ENCODE results near the gene CAMTA1. TPM values are rescaled to one million over a fixed set of nuclear protein-coding genes. Genes with fewer than 3 reads are reported as not detected.
"Not testable (repeated sequence)": the region's sequence is repeated elsewhere in the genome, so short reads cannot be mapped to it uniquely, and the experiment has no call there.

The CAMTA1 gene
- total and polyA plus RNA-seq, 4 donors = 18.0 to 93.5 (median 35.8) TPM

DNA sequence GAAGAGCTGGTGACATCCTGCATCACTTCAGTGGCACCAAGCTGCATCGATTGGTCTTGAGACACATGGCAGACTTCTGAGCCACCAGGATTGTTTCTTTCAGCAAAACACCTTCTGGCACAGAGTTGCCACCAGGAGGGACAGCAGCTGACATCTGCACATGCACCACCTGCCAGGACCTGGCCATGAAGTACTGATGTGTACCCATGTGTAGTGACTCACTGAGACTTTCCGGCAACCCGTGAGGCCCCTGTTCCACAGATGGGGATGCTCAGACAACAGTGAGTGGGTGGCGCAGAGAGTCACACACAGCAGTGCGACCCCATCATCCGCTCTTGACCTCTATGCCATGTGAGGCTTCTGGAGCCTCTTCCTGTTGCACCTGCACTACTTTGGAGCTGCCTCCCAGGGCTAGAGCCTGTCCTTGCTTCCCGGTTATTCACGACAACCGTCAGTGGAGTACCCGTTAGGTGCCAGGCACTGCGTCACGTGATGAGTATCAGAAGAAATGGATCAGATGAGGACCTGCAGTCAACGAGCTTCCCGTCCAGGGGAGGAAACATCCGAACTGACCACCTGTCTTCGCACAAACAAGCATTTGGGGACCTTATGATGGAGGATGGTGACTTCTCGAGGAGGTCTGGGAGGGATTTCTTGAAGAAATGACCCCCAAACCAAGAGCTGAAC lies 905.4 kb downstream of the CAMTA1 start:
- Histone ChIP-seq H3K27me3 (ENCODE audit: control insufficient read depth in 4 of 4, insufficient read depth in 4 of 4, low read length in 3 of 4) (no peaks in the 10 kb centered on the region), H3K27ac (ENCODE audit: low read depth in 1 of 2, low read length in 2 of 2) (no peak overlapping the region), H3K9me3 (ENCODE audit: control insufficient read depth in 4 of 4, low read length in 3 of 4) (peaks cover 0 to 5% (median 0%) of the 10 kb centered on the region in 4 donors), H3K9ac (ENCODE audit: low read depth in 1 of 2, low read length in 2 of 2) (no peak overlapping the region), H3K4me3 (ENCODE audit: low read depth in 1 of 3, low read length in 3 of 3) (no peak overlapping the region), H3K36me3 (ENCODE audit: control insufficient read depth in 4 of 4, insufficient read depth in 3 of 4, low read depth in 1 of 4, low read length in 3 of 4) (no peaks in the 10 kb centered on the region), H3K4me1 (ENCODE audit: control insufficient read depth in 4 of 4, insufficient read depth in 4 of 4, low read length in 3 of 4) (no peaks in the 10 kb centered on the region)
- TF ChIP-seq RXRA (IDR thresholded peaks at IDR 0.05) = no peak
- no peak for TF ChIP-seq FOXA2 (IDR thresholded peaks at IDR 0.05)
- no peak for TF ChIP-seq HNF4A (conservative IDR thresholded peaks at IDR 0.05)
- no peak for TF ChIP-seq SP1 (IDR thresholded peaks at IDR 0.05)
- no peak for TF ChIP-seq JUND (IDR thresholded peaks at IDR 0.05)
- TF ChIP-seq EGR1 (IDR thresholded peaks at IDR 0.05; ENCODE audit: low read depth in 2 of 2) = no peak
- TF ChIP-seq, protein P1, sequence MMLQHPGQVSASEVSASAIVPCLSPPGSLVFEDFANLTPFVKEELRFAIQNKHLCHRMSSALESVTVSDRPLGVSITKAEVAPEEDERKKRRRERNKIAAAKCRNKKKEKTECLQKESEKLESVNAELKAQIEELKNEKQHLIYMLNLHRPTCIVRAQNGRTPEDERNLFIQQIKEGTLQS (IDR thresholded peaks at IDR 0.05) = no peak
- DNase-seq (ENCODE audit: low spot score) = no peak
- WGBS = 91% methylated on average over 17 of the region's 17 CpGs

DNA sequence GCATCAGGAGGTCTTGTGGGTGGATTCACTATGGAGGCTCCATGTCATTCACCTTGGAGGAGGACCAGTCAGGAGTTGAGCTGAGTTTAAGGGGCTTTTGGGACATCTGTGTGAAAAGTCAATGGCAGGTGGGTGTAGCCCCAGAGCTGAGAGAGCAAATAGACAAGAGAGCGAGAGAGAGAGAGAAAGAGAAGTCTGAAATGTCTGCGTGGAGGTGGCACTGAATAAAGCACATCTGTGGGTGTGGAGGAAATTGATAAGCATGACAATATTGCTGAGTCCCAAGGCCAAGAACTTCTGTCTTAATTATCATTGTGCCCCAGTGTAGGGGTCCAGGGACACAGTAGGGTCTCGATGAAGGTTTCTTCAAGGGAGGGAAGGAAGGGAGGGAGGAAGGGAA lies 906.3 kb downstream of the CAMTA1 start:
- H3K36me3 ChIP-seq (ENCODE audit: control insufficient read depth in 4 of 4, insufficient read depth in 3 of 4, low read depth in 1 of 4, low read length in 3 of 4) = no peaks in the 10 kb centered on the region
- 82% methylated on average over 3 of the region's 3 CpGs for WGBS
- no peak for DNase-seq (ENCODE audit: low spot score)
- H3K27me3 ChIP-seq (ENCODE audit: control insufficient read depth in 4 of 4, insufficient read depth in 4 of 4, low read length in 3 of 4) = no peaks in the 10 kb centered on the region
- H3K4me1 ChIP-seq (ENCODE audit: control insufficient read depth in 4 of 4, insufficient read depth in 4 of 4, low read length in 3 of 4) = no peaks in the 10 kb centered on the region
- H3K9me3 ChIP-seq (ENCODE audit: control insufficient read depth in 4 of 4, low read length in 3 of 4) = peaks cover 0 to 5% (median 0%) of the 10 kb centered on the region in 4 donors
- no peak overlapping the region for H3K27ac ChIP-seq (ENCODE audit: low read depth in 1 of 2, low read length in 2 of 2)
- no peak overlapping the region for H3K4me3 ChIP-seq (ENCODE audit: low read depth in 1 of 3, low read length in 3 of 3)
- H3K9ac ChIP-seq (ENCODE audit: low read depth in 1 of 2, low read length in 2 of 2) = no peak overlapping the region
- TF ChIP-seq JUND (IDR thresholded peaks at IDR 0.05) (no peak), HNF4G (IDR thresholded peaks at IDR 0.05) (no peak), GABPA (IDR thresholded peaks at IDR 0.05 in 1 of 2, conservative IDR thresholded peaks at IDR 0.05 in 1 of 2) (no peak), FOXA2 (IDR thresholded peaks at IDR 0.05) (no peak)
- TF ChIP-seq, protein P2, sequence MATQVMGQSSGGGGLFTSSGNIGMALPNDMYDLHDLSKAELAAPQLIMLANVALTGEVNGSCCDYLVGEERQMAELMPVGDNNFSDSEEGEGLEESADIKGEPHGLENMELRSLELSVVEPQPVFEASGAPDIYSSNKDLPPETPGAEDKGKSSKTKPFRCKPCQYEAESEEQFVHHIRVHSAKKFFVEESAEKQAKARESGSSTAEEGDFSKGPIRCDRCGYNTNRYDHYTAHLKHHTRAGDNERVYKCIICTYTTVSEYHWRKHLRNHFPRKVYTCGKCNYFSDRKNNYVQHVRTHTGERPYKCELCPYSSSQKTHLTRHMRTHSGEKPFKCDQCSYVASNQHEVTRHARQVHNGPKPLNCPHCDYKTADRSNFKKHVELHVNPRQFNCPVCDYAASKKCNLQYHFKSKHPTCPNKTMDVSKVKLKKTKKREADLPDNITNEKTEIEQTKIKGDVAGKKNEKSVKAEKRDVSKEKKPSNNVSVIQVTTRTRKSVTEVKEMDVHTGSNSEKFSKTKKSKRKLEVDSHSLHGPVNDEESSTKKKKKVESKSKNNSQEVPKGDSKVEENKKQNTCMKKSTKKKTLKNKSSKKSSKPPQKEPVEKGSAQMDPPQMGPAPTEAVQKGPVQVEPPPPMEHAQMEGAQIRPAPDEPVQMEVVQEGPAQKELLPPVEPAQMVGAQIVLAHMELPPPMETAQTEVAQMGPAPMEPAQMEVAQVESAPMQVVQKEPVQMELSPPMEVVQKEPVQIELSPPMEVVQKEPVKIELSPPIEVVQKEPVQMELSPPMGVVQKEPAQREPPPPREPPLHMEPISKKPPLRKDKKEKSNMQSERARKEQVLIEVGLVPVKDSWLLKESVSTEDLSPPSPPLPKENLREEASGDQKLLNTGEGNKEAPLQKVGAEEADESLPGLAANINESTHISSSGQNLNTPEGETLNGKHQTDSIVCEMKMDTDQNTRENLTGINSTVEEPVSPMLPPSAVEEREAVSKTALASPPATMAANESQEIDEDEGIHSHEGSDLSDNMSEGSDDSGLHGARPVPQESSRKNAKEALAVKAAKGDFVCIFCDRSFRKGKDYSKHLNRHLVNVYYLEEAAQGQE (IDR thresholded peaks at IDR 0.05) = no peak

DNA sequence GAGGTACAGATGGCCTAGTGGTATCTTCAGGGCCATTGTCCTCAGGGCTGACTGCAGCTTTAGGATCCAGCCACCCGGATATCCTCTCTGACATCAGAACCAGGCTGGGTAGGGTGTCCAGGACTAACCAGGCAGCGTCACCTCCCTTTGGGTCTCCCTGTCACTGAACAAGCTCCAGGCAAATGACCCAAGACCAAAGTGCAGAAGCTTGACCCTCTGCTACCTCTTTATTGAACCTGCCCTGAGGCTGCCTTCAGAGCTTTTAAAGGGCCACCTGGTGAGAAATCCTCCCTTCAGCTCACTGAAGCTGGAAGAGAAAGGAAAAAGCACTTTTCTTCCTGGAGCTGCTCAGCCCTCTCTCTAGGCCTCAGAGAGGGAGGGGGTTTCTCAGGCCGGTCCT lies 906.8 kb downstream of the CAMTA1 start:
- H3K27me3 ChIP-seq (ENCODE audit: control insufficient read depth in 4 of 4, insufficient read depth in 4 of 4, low read length in 3 of 4) = no peaks in the 10 kb centered on the region
- H3K4me3 ChIP-seq (ENCODE audit: low read depth in 1 of 3, low read length in 3 of 3) = no peak overlapping the region
- peaks cover 0 to 5% (median 0%) of the 10 kb centered on the region in 4 donors for H3K9me3 ChIP-seq (ENCODE audit: control insufficient read depth in 4 of 4, low read length in 3 of 4)
- TF ChIP-seq, protein P3, sequence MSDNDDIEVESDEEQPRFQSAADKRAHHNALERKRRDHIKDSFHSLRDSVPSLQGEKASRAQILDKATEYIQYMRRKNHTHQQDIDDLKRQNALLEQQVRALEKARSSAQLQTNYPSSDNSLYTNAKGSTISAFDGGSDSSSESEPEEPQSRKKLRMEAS (IDR thresholded peaks at IDR 0.05) = no peak
- peak in 1 of 2 donors; percentile 57 for TF ChIP-seq HNF4A (conservative IDR thresholded peaks at IDR 0.05)
- no peak overlapping the region for H3K27ac ChIP-seq (ENCODE audit: low read depth in 1 of 2, low read length in 2 of 2)
- WGBS = 73% methylated on average over 3 of the region's 3 CpGs
- no peaks in the 10 kb centered on the region for H3K4me1 ChIP-seq (ENCODE audit: control insufficient read depth in 4 of 4, insufficient read depth in 4 of 4, low read length in 3 of 4)
- H3K9ac ChIP-seq (ENCODE audit: low read depth in 1 of 2, low read length in 2 of 2) = no peak overlapping the region
- no peak for DNase-seq (ENCODE audit: low spot score)
- H3K36me3 ChIP-seq (ENCODE audit: control insufficient read depth in 4 of 4, insufficient read depth in 3 of 4, low read depth in 1 of 4, low read length in 3 of 4) = no peaks in the 10 kb centered on the region

DNA sequence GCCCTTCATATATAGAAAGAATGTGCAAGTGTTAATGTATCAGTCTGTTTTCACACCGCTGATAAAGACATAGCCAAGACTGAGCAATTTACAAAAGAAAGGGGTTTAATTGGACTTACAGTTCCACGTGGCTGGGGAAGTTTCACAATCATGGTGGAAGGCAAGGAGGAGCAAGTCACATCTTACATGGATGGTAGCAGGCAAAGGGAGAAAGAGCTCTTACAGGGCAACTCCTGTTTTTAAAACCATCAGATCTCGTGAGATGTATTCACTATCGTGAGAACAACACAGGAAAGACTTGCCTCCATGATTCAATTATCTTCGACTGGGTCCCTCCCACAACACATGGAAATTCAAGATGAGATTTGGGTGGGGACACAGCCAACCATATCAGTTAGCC lies 907.8 kb downstream of the CAMTA1 start:
- WGBS = 89% methylated on average over 5 of the region's 5 CpGs

More for the DNA sequence above, 907.8 kb downstream of the CAMTA1 start:
- H3K9ac ChIP-seq (ENCODE audit: low read depth in 1 of 2, low read length in 2 of 2); H3K9me3 ChIP-seq (ENCODE audit: control insufficient read depth in 4 of 4, low read length in 3 of 4); H3K4me1 ChIP-seq (ENCODE audit: control insufficient read depth in 4 of 4, insufficient read depth in 4 of 4, low read length in 3 of 4); H3K27ac ChIP-seq (ENCODE audit: low read depth in 1 of 2, low read length in 2 of 2); H3K36me3 ChIP-seq (ENCODE audit: control insufficient read depth in 4 of 4, insufficient read depth in 3 of 4, low read depth in 1 of 4, low read length in 3 of 4); H3K27me3 ChIP-seq (ENCODE audit: control insufficient read depth in 4 of 4, insufficient read depth in 4 of 4, low read length in 3 of 4); DNase-seq (ENCODE audit: low spot score); H3K4me3 ChIP-seq (ENCODE audit: low read depth in 1 of 3, low read length in 3 of 3): not testable (repeated sequence)

Measured in liver (tissue), 9 donors.